ENCODE measurements around the gene P3H1. TPM values are rescaled to one million over a fixed set of nuclear protein-coding genes. Genes with fewer than 3 reads are reported as not detected.

The P3H1 gene
- polyA plus RNA-seq, 3 donors: 16.8 to 56.9 (median 16.9) TPM

GRCh38 chr1:42746436-42747105 is 20.3 kb downstream of the P3H1 start:
- intact Hi-C loops (cut with micrococcal nuclease): loop anchor here in 1 of 2 donors (10.0 kb wide), 1 partner anchor 402 kb away; no protein-coding TSS in a partner anchor

GRCh38 chr1:42745851-42746250 is 21.0 kb downstream of the P3H1 start:
- Histone ChIP-seq H3K9me3 (replicated peaks in 1 of 2; ENCODE audit: control insufficient read depth in 1 of 2, insufficient read depth in 1 of 2, low read length in 2 of 2) (no peaks in the 10 kb centered on the region), H3K9ac (ENCODE audit: insufficient read depth, low read length, poor library complexity, severe bottlenecking) (no peak overlapping the region), H3K4me1 (ENCODE audit: control insufficient read depth in 1 of 2, insufficient read depth in 2 of 2, low read length in 2 of 2) (peaks cover 18% of the 10 kb centered on the region in 2 donors), H4K20me1 (ENCODE audit: insufficient read depth, low read length) (no peaks in the 10 kb centered on the region), H2AFZ (ENCODE audit: insufficient read depth, low read depth, low read length, poor library complexity, severe bottlenecking) (no peak overlapping the region), H3K27me3 (ENCODE audit: control insufficient read depth in 2 of 2, insufficient read depth in 2 of 2, low read length in 2 of 2) (no peaks in the 10 kb centered on the region), H3K79me2 (ENCODE audit: insufficient read depth, low read length) (no peaks in the 10 kb centered on the region), H3K36me3 (replicated peaks in 1 of 2; ENCODE audit: control insufficient read depth in 1 of 2, insufficient read depth in 2 of 2, low read length in 2 of 2) (peaks cover 26 to 47% of the 10 kb centered on the region in 2 donors), H3K27ac (ENCODE audit: low read depth in 1 of 2, low read length in 2 of 2) (no peak overlapping the region), H3K4me2 (replicated peaks; ENCODE audit: extremely low read depth, low read length, poor library complexity, severe bottlenecking) (no peak overlapping the region), H3K4me3 (replicated peaks in 1 of 3; ENCODE audit: low read depth in 2 of 3, low read length in 3 of 3) (no peak overlapping the region)
- H3K27me3 Mint-ChIP-seq (ENCODE audit: low read depth in 3 of 3): peaks cover 0 to 7% (median 2%) of the 10 kb centered on the region in 3 donors
- TF ChIP-seq CTCF (IDR thresholded peaks at IDR 0.05): no peak
- H3K4me3 Mint-ChIP-seq: no peak overlapping the region
- peaks cover 32 to 52% of the 10 kb centered on the region in 2 donors for H3K36me3 Mint-ChIP-seq
- peaks cover 28% of the 10 kb centered on the region for H3K4me1 Mint-ChIP-seq
- intact Hi-C loops (cut with micrococcal nuclease): loop anchor here in 1 of 2 donors (10.0 kb wide), 1 partner anchor 401 kb away; no protein-coding TSS in a partner anchor
- H3K9me3 Mint-ChIP-seq: peaks cover 0 to 2% (median 0%) of the 10 kb centered on the region in 7 donors
- H3K27ac Mint-ChIP-seq: peak overlapping the region in 1 of 7 donors; percentile 18
- no peak for DNase-seq
- WGBS (ENCODE audit: insufficient coverage): 100% methylated on average over 5 of the region's 8 CpGs

More at GRCh38 chr1:42746436-42747105, 20.3 kb downstream of the P3H1 start:
- no peak overlapping the region for H3K9ac ChIP-seq (ENCODE audit: insufficient read depth, low read length, poor library complexity, severe bottlenecking)
- H3K4me1 ChIP-seq (ENCODE audit: control insufficient read depth in 1 of 2, insufficient read depth in 2 of 2, low read length in 2 of 2): peaks cover 18% of the 10 kb centered on the region in 2 donors
- no peaks in the 10 kb centered on the region for H3K27me3 ChIP-seq (ENCODE audit: control insufficient read depth in 2 of 2, insufficient read depth in 2 of 2, low read length in 2 of 2)
- H4K20me1 ChIP-seq (ENCODE audit: insufficient read depth, low read length): no peaks in the 10 kb centered on the region
- peaks cover 0 to 7% (median 2%) of the 10 kb centered on the region in 3 donors for H3K27me3 Mint-ChIP-seq (ENCODE audit: low read depth in 3 of 3)
- H3K27ac ChIP-seq (ENCODE audit: low read depth in 1 of 2, low read length in 2 of 2): peak overlapping the region in 1 of 2 donors; percentile 72
- H3K4me2 ChIP-seq (replicated peaks; ENCODE audit: extremely low read depth, low read length, poor library complexity, severe bottlenecking): no peak overlapping the region
- H3K79me2 ChIP-seq (ENCODE audit: insufficient read depth, low read length): no peaks in the 10 kb centered on the region
- 98% methylated on average over 12 of the region's 12 CpGs for WGBS (ENCODE audit: insufficient coverage)
- peaks cover 28% of the 10 kb centered on the region for H3K4me1 Mint-ChIP-seq
- TF ChIP-seq CTCF (IDR thresholded peaks at IDR 0.05): no peak
- no peak for DNase-seq
- H3K9me3 ChIP-seq (replicated peaks in 1 of 2; ENCODE audit: control insufficient read depth in 1 of 2, insufficient read depth in 1 of 2, low read length in 2 of 2): no peaks in the 10 kb centered on the region
- peaks cover 33 to 54% of the 10 kb centered on the region in 2 donors for H3K36me3 Mint-ChIP-seq
- H3K9me3 Mint-ChIP-seq: peaks cover 0 to 2% (median under 1%) of the 10 kb centered on the region in 7 donors
- H3K4me3 ChIP-seq (replicated peaks in 1 of 3; ENCODE audit: low read depth in 2 of 3, low read length in 3 of 3): no peak overlapping the region
- H2AFZ ChIP-seq (ENCODE audit: insufficient read depth, low read depth, low read length, poor library complexity, severe bottlenecking): no peak overlapping the region
- H3K36me3 ChIP-seq (replicated peaks in 1 of 2; ENCODE audit: control insufficient read depth in 1 of 2, insufficient read depth in 2 of 2, low read length in 2 of 2): peaks cover 26 to 48% of the 10 kb centered on the region in 2 donors
- no peak overlapping the region for H3K4me3 Mint-ChIP-seq
- H3K27ac Mint-ChIP-seq: peak overlapping the region in 1 of 7 donors; percentile 41

Measured in CD14-positive monocyte (primary cell).